DND-41 (cell line): ENCODE results near the gene SLC35C1.

ENCODE experiments used
- CTCF ChIP-seq: IDR thresholded peaks from 2 replicates; pipeline ENCODE4 v1.5.1; 2012; ENCODE audit warnings: borderline replicate concordance, low read length, moderate library complexity, mild to moderate bottlenecking; ENCODE audit not compliant: poor library complexity, severe bottlenecking; ENCODE audit errors: extremely low read depth
- EZH2 ChIP-seq: IDR thresholded peaks from 3 replicates; pipeline ENCODE4 v1.6.1; 2012; ENCODE audit warnings: borderline replicate concordance, low read depth, mild to moderate bottlenecking, moderate library complexity, low read length, inconsistent platforms; ENCODE audit not compliant: severe bottlenecking

- TF ChIP-seq CTCF (no peak), EZH2 (no peak)
Observed at GRCh38 chr11:45766469-45766868, 38.5 kb upstream of the SLC35C1 start.
